ENCODE results near the gene TBCEL. TPM values are rescaled to one million over a fixed set of nuclear protein-coding genes. Genes with fewer than 3 reads are reported as not detected.
A peak's percentile ranks its signal among the peaks of the same experiment; 100 is the strongest.

The TBCEL gene
- total RNA-seq, 2 donors from 2014 or later, result 7.5 to 10.1 TPM

GRCh38 chr11:121067026-121067425 is 43.1 kb downstream of the TBCEL start:
- intact Hi-C loops (cut with DNase I), result no loop called here
- no peak for DNase-seq
- no peak for TF ChIP-seq CTCF (IDR thresholded peaks at IDR 0.05)
- H3K27me3 ChIP-seq, result no peaks in the 10 kb centered on the region
- no peaks in the 10 kb centered on the region for H3K9me3 ChIP-seq
- peak overlapping the region; percentile 48 for H3K27ac ChIP-seq
- no peaks in the 10 kb centered on the region for H3K4me1 ChIP-seq
- no peak overlapping the region for H3K9ac ChIP-seq (ENCODE audit: low read depth in 2 of 2, low read length in 2 of 2)
- H3K36me3 ChIP-seq, result no peaks in the 10 kb centered on the region
- H3K4me3 ChIP-seq, result no peak overlapping the region

- no peaks in the 10 kb centered on the region for H3K27me3 ChIP-seq
- no peaks in the 10 kb centered on the region for H3K4me1 ChIP-seq
- TF ChIP-seq CTCF (IDR thresholded peaks at IDR 0.05), result no peak
- H3K27ac ChIP-seq, result peak overlapping the region; percentile 60
- no peak for DNase-seq
- H3K36me3 ChIP-seq, result no peaks in the 10 kb centered on the region
- H3K9me3 ChIP-seq, result no peaks in the 10 kb centered on the region
- no peak overlapping the region for H3K4me3 ChIP-seq
- intact Hi-C loops (cut with DNase I), result no loop called here
- peak overlapping the region in 1 of 2 donors; percentile 3 for H3K9ac ChIP-seq (ENCODE audit: low read depth in 2 of 2, low read length in 2 of 2)
Observed at GRCh38 chr11:121067453-121067852, 43.6 kb downstream of the TBCEL start.

GRCh38 chr11:121067962-121068647 is 44.2 kb downstream of the TBCEL start:
- H3K4me3 ChIP-seq, result no peak overlapping the region
- H3K27ac ChIP-seq, result peak overlapping the region; percentile 60
- H3K36me3 ChIP-seq, result no peaks in the 10 kb centered on the region
- no peaks in the 10 kb centered on the region for H3K4me1 ChIP-seq
- DNase-seq, result no peak
- H3K27me3 ChIP-seq, result no peaks in the 10 kb centered on the region
- H3K9me3 ChIP-seq, result no peaks in the 10 kb centered on the region
- H3K9ac ChIP-seq (ENCODE audit: low read depth in 2 of 2, low read length in 2 of 2), result peak overlapping the region in 1 of 2 donors; percentile 3
- intact Hi-C loops (cut with DNase I), result no loop called here
- no peak for TF ChIP-seq CTCF (IDR thresholded peaks at IDR 0.05)

GRCh38 chr11:121068787-121069186 is 44.9 kb downstream of the TBCEL start:
- Histone ChIP-seq H3K9me3 (no peaks in the 10 kb centered on the region), H3K27me3 (no peaks in the 10 kb centered on the region), H3K36me3 (no peaks in the 10 kb centered on the region), H3K27ac (peak overlapping the region; percentile 60), H3K4me1 (no peaks in the 10 kb centered on the region), H3K4me3 (no peak overlapping the region), H3K9ac (ENCODE audit: low read depth in 2 of 2, low read length in 2 of 2) (no peak overlapping the region)
- peak; percentile 43 for DNase-seq
- intact Hi-C loops (cut with DNase I), result no loop called here
- no peak for TF ChIP-seq CTCF (IDR thresholded peaks at IDR 0.05)

GRCh38 chr11:121070951-121071845 is 47.3 kb downstream of the TBCEL start:
- no peaks in the 10 kb centered on the region for H3K9me3 ChIP-seq
- no peaks in the 10 kb centered on the region for H3K36me3 ChIP-seq
- intact Hi-C loops (cut with DNase I), result no loop called here
- no peaks in the 10 kb centered on the region for H3K4me1 ChIP-seq
- H3K27me3 ChIP-seq, result no peaks in the 10 kb centered on the region
- no peak for DNase-seq
- H3K9ac ChIP-seq (ENCODE audit: low read depth in 2 of 2, low read length in 2 of 2), result no peak overlapping the region
- TF ChIP-seq CTCF (IDR thresholded peaks at IDR 0.05), result no peak
- no peak overlapping the region for H3K27ac ChIP-seq
- no peak overlapping the region for H3K4me3 ChIP-seq

Measured in colonic mucosa (tissue), 4 donors.